HG03432 (cell line): ENCODE measurements around the gene RMP24.

Experiments used
- ATAC-seq: cut with Tn5 transposase; IDR thresholded peaks from one replicate; pipeline ENCODE4 v1.9.1; 2021; ENCODE audit warnings: mild to moderate bottlenecking, moderate library complexity; ENCODE audit not compliant: unreplicated experiment

The RMP24 gene

GRCh38 chr18:35972197-35973000, at the start of gene RMP24:
RMP24 (plus strand) TSS chr18:35972679.
- ATAC-seq: peak; percentile 91

GRCh38 chr18:35923939-35924684, 48.4 kb upstream of the RMP24 start:
- no peak for ATAC-seq

DNA sequence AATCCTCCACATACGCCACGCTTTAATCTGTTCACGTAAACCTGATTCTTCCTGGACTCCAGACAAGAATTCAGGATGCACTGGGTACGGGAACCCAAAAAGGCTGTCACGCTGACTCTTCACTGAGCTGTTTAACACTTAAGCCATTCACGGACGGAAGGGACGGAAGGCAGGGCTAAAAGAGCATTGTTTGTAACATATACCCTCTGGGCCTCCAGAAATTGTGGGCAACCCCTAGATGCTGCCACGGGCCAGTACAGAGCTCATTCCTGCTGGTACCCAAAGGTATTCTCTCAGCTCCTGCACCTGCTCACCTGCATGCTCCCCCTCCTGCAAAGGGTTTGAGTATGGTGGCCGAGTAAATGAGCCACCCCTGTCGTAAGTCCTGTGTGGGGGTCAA, 45.6 kb upstream of the RMP24 start:
- ATAC-seq: no peak

- ATAC-seq: no peak
Measured at GRCh38 chr18:35927430-35927829, 45.0 kb upstream of the RMP24 start.

DNA sequence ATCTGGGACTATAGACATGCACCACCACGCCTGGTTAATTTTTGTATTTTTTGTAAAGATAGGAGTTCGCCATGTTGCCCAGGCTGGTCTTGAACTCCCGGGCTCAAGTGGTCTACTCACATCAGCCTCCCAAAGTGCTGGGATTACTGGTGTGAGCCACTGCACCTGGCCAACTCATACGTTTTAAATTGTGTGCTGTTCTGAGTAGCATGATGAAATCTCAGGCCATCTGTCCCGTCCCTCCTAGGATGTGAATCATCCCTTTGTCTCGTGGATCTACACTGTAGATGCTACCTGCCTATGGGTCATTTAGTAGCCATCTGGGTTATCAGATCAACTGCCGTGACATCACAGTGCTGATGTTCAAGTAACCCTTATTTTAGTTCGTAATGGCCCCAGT, 38.5 kb upstream of the RMP24 start:
- no peak for ATAC-seq

GRCh38 chr18:35934891-35935290, 37.6 kb upstream of the RMP24 start:
- ATAC-seq: no peak

DNA sequence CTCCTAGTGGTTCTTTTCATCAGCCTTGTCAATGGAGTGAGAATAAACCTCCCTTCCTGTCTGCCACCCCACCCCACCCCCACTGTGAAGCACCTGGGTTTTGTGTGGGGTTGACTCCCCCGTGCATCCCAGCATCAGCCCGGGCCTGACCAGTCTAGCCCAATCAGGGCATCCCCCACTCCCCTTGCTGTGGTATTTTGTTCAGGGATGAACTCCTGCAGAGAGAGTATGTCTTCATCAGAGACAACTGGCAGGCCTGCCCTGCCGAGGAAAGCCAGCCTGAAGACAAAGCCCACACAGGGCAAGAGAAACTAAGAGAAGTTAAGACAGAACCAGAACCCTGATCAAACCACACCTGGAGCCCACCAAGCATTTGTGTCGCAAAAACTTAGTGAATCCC, 36.7 kb upstream of the RMP24 start:
- ATAC-seq: no peak

GRCh38 chr18:35936951-35937350, 35.5 kb upstream of the RMP24 start:
- ATAC-seq: no peak

- no peak for ATAC-seq
Measured at GRCh38 chr18:35938158-35938557, 34.3 kb upstream of the RMP24 start.

DNA sequence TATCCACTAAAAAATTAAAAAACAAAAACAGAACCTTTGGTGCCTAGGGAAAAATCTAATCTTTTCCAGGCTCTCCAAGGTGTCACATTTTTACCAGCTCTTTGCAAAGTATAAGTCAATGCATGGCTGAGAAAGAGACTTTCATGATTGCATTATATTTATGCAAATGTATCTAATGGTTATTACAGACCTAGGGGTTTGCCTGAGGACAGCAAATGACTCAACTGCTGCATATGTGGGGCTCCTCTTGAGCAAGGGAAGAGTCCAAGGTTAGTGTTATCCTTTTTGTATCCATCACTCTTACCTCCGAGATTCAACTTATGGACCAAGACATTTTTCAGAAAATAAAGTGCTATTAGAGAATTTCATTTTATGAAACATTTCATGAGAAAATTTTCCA, 33.9 kb upstream of the RMP24 start:
- no peak for ATAC-seq

DNA sequence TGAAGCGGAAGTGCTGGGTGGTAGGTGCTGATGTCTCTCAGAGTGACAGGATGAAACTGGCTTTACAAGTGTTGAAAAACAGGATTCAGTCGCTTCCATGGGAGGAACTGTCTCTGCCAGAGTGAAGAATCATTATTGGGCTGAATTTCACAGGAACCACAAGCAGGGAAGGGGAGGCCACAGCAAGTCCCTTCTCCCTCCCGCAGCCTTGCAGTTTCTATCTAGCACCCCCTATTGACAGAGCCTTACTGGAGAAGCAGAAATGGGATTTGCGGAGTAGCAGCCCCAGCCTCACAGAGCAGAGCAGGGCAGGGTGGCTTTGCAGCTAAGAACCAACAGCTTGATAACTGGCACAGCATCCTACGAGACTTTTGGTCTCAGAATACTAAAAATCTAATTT, 33.3 kb upstream of the RMP24 start:
- no peak for ATAC-seq

DNA sequence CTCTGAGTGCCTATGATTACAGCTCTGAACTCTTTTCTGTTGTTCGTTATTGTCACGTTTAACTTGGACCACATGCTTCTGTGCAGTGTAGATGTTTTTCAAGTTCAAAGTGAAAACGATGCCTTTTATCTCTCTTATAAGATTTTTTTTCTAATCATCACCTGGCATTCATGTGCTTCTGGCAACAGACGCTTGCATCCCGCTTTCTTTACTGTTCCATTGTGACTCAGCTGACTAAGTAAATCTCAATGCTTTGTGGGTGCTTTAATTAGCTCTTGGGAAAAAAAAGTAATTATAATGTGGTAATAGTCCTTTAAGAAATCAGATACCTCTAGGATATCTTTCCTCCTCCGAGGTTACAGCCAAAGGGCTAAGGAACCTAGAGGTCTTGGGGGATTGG, 31.2 kb upstream of the RMP24 start:
- no peak for ATAC-seq

GRCh38 chr18:35942133-35942532, 30.3 kb upstream of the RMP24 start:
- ATAC-seq: no peak

- ATAC-seq: no peak
Measured at GRCh38 chr18:35942661-35943060, 29.8 kb upstream of the RMP24 start.

DNA sequence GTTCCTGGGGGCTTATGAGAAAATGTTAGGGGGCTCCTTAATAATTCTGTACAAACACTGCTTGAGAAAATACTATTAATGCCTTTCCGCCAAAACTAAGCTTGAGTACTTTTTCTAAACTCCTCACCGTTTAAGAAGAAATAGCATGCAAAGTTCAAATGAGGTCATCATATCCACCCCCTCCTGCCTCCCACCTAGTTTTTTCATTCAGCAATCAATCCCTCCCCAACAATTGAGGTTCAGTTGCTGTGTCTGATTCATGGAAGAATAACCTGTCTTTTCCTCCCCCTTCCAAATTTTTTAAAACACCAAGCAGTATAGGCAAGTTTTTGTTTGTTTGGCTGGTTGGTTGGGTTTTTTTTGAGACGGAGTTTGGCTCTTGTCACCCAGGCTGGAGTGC, 24.4 kb upstream of the RMP24 start:
- no peak for ATAC-seq

GRCh38 chr18:35949090-35949489, 23.4 kb upstream of the RMP24 start:
- ATAC-seq: no peak

GRCh38 chr18:35949903-35950627, 22.4 kb upstream of the RMP24 start:
- ATAC-seq: peak; percentile 69

DNA sequence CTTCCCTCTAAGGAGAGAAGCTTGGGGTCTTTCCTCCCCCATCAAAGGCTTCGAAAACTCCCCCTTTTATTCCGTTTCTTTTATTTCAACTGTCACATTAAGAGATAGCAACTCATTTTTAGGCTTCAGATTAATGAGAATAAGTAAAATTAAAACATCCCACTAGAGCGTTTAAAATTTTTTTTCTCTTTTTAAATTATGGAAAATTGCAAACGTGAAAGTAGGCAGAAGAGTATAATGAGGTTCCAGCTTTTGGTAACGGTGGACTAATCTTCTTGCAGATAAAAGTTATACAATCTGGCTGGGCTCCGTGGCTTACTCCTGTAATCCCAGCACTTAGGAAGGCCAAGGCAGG, 21.9 kb upstream of the RMP24 start:
- ATAC-seq: no peak

GRCh38 chr18:35953688-35954087, 18.8 kb upstream of the RMP24 start:
- peak; percentile 68 for ATAC-seq

DNA sequence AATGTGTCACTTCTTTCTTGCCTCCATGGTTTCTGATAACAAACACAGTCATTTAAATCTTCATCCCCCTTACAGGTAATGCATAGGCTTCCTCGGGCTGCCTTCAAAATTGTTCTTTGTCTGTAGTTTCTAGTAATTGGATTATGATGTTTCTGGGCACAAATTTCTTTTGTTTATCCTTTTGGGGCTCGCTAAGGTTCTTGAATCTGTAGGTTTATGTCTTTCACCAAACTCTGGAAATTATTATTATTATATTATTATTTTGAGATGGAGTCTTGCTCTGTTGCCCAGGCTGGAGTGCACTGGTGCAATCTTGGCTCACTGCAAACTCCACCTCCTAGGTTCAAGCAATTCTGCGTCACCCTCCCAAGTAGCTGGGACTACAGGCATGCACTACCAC, 16.3 kb upstream of the RMP24 start:
- no peak for ATAC-seq

GRCh38 chr18:35962320-35962719, 10.2 kb upstream of the RMP24 start:
- ATAC-seq: no peak

GRCh38 chr18:35964319-35964718, 8.2 kb upstream of the RMP24 start:
- no peak for ATAC-seq
